Measurements from ENCODE around the gene CASK.

CASK gene

GRCh38 chrX:41824551-41824950, 98.8 kb downstream of the CASK start:
- no peak for DNase-seq

DNA sequence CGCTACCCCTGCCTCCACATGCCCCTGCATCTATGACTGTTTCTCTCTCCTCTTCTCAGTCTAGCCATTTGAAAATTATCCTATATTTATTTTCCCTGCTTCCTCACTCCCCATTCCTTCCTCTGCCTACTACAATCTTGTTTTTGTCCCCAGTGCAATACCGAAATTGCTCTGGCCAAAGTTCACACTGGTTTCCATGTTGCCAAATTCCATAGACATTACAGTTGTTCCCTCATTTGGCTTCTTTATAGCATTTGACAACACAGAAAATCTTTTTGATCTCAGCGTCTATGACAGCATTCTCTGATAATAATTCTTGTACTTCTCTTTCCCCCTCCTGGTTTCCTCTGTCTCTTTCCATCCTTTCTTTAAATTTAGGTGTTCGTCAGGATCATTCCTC, 100.0 kb downstream of the CASK start:
- DNase-seq: no peak

DNA sequence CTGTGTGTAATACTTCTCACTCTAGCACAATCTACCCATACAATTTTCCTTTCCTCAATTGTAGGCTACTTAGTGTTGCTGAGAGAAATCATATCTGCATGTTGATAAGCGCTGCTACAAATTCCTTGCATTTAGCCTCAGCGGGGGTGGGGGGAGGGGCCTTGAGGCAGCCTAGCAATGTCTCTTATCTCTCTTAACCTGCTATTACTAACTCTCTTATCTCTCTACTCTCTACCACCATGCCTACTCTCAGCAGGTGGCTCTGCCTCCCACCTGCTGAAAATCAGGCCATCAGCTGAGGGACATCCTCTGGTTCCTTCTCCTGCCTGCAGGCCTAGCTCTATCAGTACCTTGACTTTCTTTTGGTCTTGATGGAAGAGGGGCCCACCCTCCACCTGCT, 100.5 kb downstream of the CASK start:
- DNase-seq: no peak

- no peak for DNase-seq
Observed at GRCh38 chrX:41808047-41808446, 115.3 kb downstream of the CASK start.

DNA sequence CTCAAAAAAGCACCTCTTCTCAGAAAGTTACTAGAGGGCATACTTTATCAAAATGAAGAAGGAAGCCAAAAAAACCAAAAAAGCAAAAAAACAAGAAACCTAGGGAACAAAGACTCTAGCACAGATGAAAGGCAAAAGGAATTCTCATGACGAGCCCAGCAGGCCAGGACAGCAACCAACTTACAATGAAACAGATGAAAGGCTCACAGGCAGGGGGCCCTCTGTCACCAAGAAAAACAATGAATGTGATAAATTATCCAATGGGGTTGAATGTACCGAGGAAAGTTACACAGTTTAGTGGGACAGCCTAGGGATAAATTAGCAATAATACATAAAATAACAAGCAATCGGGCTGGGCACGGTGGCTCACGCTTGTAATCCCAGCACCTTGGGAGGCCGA, 120.4 kb downstream of the CASK start:
- DNase-seq: no peak

DNA sequence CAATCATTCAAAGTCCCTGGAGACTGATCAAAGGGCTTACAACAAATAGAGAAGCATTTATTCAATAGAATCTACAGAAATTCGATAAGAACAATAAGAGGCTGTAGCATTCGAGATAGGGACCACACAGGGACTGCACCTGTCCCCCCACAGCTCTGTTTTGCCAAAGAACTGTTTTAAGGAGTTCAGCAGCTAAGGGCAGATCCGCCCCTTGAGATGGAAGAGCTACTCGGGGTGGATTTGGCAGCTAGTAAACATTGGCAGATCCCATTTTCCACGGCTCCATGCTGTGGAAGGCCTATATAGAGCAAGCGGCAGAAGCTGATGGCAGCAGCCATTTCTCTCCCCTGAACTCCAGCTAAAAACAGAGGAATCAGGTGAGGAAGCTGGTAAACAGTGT, 123.7 kb downstream of the CASK start:
- no peak for DNase-seq

- no peak for DNase-seq
Observed at GRCh38 chrX:41796577-41796976, 126.8 kb downstream of the CASK start.

- DNase-seq: no peak
Observed at GRCh38 chrX:41796046-41796445, 127.3 kb downstream of the CASK start.

DNA sequence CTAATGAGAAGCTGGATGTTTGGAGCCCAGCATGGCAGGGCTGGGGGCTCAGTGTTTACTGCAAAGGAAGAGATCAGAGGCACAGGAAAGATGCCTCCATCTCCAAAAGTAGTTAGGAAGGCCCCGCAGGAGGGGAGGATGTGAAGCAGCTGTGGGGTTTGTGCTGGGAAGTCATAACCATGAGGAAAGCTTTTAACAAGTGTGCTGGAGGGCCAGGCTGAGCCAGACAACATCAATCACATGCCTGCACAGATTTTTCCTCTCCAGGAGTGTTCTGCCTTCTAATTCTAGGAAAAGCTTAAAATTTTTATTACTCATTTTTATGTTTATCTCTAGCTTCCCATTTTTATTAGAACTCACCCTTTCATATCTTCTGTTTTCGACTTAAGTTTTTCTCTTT, 134.0 kb downstream of the CASK start:
- DNase-seq: no peak

GRCh38 chrX:41785685-41786084, 137.7 kb downstream of the CASK start:
- DNase-seq: no peak

GRCh38 chrX:41781500-41781899, 141.9 kb downstream of the CASK start:
- DNase-seq: no peak

DNA sequence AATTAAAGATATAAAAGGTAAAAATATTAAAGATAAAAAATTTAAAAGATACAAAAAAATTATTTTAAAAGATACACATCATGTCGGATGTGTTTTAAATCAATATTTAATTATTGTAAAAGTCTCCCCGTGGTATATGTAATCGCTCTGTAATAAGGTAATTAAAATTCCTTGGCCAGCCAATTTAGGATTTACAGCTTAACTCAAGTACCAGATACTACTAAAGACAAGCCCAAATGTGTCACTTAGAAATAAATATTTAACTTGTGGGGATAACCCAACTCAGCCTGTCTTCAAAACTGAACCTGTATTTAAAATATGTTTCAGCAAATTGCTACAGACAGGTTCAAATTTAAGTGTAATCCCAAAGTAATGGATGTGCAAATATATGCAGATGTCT, 143.4 kb downstream of the CASK start:
- DNase-seq: no peak

- no peak for DNase-seq
Observed at GRCh38 chrX:41779030-41779564, 144.3 kb downstream of the CASK start.

DNA sequence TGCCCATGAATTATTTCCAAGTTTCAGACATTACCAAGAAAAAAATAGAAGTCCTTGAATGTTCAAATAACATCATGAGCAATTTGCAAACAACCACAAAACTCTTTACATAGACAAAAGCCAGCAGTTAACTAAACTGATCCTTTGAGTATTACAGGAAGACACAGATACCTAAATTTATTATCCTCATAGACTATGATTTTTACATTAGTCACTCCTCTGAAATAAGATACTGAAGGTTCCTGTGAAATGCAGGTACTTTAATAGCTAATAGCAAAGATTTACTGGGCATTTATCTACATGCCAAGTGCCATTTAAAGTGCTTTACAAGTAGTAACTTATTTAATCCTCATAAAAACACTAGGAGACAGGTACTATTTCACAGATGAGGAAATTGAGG, 161.7 kb downstream of the CASK start:
- no peak for DNase-seq

GRCh38 chrX:41761169-41761568, 162.2 kb downstream of the CASK start:
- no peak for DNase-seq

GRCh38 chrX:41759817-41760216, 163.5 kb downstream of the CASK start:
- no peak for DNase-seq

DNA sequence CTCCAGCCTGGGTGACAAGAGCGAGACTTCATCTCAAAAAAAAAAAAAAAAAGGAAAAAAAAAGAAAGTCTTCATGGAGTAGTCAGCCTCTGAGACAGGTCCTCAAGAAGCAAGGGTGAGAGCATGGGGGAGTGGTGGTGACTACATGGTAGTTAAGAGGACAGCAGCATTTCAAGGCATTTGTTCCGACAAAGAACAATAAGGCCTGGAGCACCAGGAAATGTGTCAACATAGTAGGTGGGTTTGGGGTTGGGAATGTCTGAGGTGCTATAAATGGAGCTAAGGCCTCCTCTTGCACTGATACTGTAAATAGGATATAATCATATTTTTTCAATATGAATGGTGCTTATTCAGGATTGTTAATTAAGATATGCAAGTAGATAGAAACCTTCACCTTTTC, 165.0 kb downstream of the CASK start:
- no peak for DNase-seq

GRCh38 chrX:41750716-41751115, 172.6 kb downstream of the CASK start:
- no peak for DNase-seq

- no peak for DNase-seq
Observed at GRCh38 chrX:41739871-41740270, 183.5 kb downstream of the CASK start.

DNA sequence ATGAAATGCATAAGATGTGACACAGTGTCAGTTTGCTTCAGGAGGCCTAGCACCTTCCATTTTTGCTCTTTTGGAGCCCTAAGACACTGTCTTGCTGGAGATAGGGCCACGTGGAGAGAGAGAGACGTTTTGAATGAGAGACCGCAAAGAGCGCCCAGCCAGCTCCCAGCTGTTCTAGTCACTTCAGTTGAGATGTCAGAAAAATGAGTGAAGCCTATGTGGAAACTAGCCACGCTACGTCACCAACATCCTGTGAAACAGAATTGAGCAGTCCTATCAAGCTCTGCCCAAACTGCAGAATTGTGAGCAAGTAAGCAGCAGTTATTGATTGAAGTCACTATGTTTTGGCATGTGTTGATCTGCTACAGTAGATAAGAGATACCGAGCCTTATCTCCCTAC, 186.3 kb downstream of the CASK start:
- peak; percentile 24 for DNase-seq

DNA sequence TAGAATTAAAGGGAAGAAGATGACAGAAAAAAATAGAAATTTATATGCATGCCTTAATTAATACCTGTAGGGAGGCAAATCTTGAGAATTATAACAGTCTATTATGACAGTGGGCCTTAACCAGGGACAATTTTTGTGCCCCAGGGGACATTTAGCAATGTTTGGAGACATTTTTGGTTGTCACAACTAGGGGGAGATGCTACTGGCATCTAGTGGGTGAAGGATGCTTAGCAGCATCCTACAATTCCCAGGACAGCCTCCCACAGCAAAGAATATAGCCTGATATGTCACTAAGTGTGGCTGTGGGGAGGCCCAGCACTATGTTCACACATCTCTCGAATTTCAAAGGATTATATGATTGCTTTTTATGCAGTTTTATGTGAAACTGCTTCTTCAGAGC, 188.8 kb downstream of the CASK start:
- DNase-seq: no peak

GRCh38 chrX:41733939-41734338, 189.4 kb downstream of the CASK start:
- DNase-seq: no peak

- no peak for DNase-seq
Observed at GRCh38 chrX:41732260-41732659, 191.1 kb downstream of the CASK start.

DNA sequence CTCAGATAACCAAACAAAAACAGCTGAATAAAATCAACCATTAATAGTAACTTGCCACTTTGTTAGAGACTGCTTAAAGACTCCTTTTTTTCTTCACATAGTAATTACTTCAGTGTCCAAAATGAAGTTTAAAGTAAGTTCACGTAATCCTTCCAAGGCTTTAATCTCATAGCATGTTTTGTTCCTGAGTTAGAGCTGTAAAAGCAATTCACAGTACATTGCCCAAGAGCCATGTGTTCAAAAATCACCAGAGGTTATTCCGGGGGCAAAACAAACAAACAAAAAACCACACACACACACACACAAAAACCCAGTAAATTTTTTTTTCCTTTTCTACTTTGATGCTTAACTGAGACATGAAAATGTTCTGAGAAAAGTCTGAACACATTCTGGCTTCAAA, 193.3 kb downstream of the CASK start:
- no peak for DNase-seq

DNA sequence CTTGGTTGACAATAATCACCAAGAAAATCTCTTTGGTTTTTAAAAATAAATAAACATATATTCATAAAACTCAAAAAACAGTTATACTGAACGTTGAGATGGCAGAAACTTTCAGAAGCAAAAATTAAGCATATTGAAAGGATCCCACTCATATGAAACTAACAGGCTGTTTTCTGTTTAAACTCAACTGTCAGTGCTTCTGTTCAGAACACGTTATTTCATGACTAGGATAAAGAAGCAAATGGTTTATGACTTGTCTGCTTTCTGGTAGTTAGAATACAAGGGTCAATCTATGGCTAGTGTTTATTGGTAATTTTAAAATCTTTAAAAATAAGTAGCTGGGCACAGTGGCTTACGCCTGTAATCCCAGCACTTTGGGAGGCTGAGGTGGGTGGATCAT, 195.2 kb downstream of the CASK start:
- DNase-seq: no peak

- DNase-seq: no peak
Observed at GRCh38 chrX:41723826-41724225, 199.5 kb downstream of the CASK start, which contains the start of gene GPR82. Gene GPR82 (plus strand): TSS chrX:41724181. CDS start chrX:41727027, 2,846 bp downstream.
